H1 (cell line): ENCODE results near the gene APOA1. TPM values are rescaled to one million over a fixed set of nuclear protein-coding genes. Genes with fewer than 3 reads are reported as not detected.

Experiments used
- CTCF ChIA-PET: fragments of 300-600 bp; sonication (Branson Sonifier 250); formaldehyde crosslinking; loops from one replicate; lab custom pipeline; 2021; ENCODE audit not compliant: partially characterized antibody; lab: Charles Lee
- POLR2A ChIA-PET: fragments of 300-600 bp; sonication (Branson Sonifier 250); formaldehyde crosslinking; loops from one replicate; lab custom pipeline; 2021; ENCODE audit warnings: inconsistent platforms; ENCODE audit not compliant: partially characterized antibody; lab: Charles Lee
- DNase-seq, 2 experiments: peaks; one replicate each; pipeline versions ENCODE4 v3.0.0 to v3.0.0-alpha.2; 2010 to 2022; ENCODE audit warnings: low spot score in 2 of 2, low read depth in 1 of 2, mixed read lengths in 1 of 2
- FAIRE-seq: peaks from 2 replicates; lab custom pipeline; 2011; peaks lifted over from hg19 to GRCh38; lab: Jason Lieb, UNC
- H2AFZ ChIP-seq: 2 replicates; pipeline ENCODE4 v1.8.1; 2012; ENCODE audit warnings: low read length, inconsistent platforms
- H2AK5ac ChIP-seq: 2 replicates; pipeline ENCODE4 v1.6.1; 2013; ENCODE audit warnings: low read depth, low read length
- H2BK120ac ChIP-seq: replicated peaks from 2 replicates; pipeline ENCODE3; 2013; ENCODE audit warnings: low read depth, low read length, inconsistent platforms
- H2BK12ac ChIP-seq: 2 replicates; pipeline ENCODE4 v1.6.1; 2013; ENCODE audit warnings: low read depth, low read length
- H2BK15ac ChIP-seq: 2 replicates; pipeline ENCODE4 v1.6.1; 2013; ENCODE audit warnings: low read length
- H2BK20ac ChIP-seq: 2 replicates; pipeline ENCODE4 v1.6.1; 2013; ENCODE audit warnings: low read length
- H2BK5ac ChIP-seq: 2 replicates; pipeline ENCODE4 v1.6.1; 2013; ENCODE audit warnings: low read depth, low read length
- H3K14ac ChIP-seq: 2 replicates; pipeline ENCODE4 v1.6.1; 2013; ENCODE audit warnings: inconsistent platforms; ENCODE audit not compliant: insufficient read length
- H3K18ac ChIP-seq: 2 replicates; pipeline ENCODE4 v1.6.1; 2013; ENCODE audit warnings: low read length; ENCODE audit errors: extremely low read depth
- H3K23ac ChIP-seq: 2 replicates; pipeline ENCODE4 v1.6.1; 2013; ENCODE audit warnings: inconsistent platforms; ENCODE audit not compliant: insufficient read length
- H3K23me2 ChIP-seq: 2 replicates; pipeline ENCODE4 v1.6.1; 2013; ENCODE audit warnings: low read depth, low read length
- H3K27ac ChIP-seq: 2 replicates; pipeline ENCODE4 v1.6.1; 2011; ENCODE audit warnings: low read depth, low read length, inconsistent platforms
- H3K27me3 ChIP-seq, 4 experiments: replicated peaks in 1 of 4; 1 replicate in 1 of 4; 2 replicates in 3 of 4; pipeline versions ENCODE4 v1.6.1 to v1.8.1; 2011 to 2013; ENCODE audit warnings: low read length in 3 of 4, mild to moderate bottlenecking in 3 of 4, inconsistent platforms in 2 of 4, mixed read lengths in 2 of 4, moderate library complexity in 1 of 4; ENCODE audit not compliant: control insufficient read depth in 3 of 4, insufficient read depth in 3 of 4; ENCODE audit errors: extremely low read depth in 1 of 4
- H3K36me3 ChIP-seq, 4 experiments: 2 replicates each; pipeline versions ENCODE4 v1.6.1 to v1.8.1; 2011 to 2013; ENCODE audit warnings: mild to moderate bottlenecking in 4 of 4, low read length in 3 of 4, moderate library complexity in 2 of 4, control low read depth in 1 of 4, inconsistent platforms in 1 of 4; ENCODE audit not compliant: insufficient read depth in 4 of 4, control insufficient read depth in 2 of 4
- H3K4ac ChIP-seq: replicated peaks from 2 replicates; pipeline ENCODE3; 2013; ENCODE audit warnings: low read length, low read depth, mixed read lengths, inconsistent platforms; ENCODE audit not compliant: insufficient read length
- H3K4me1 ChIP-seq, 4 experiments: replicated peaks in 1 of 4; 1 replicate in 1 of 4; 2 replicates in 3 of 4; pipeline versions ENCODE4 v1.6.1 to v1.8.1; 2011 to 2013; ENCODE audit warnings: low read length in 3 of 4, inconsistent platforms in 2 of 4, mixed read lengths in 1 of 4; ENCODE audit not compliant: insufficient read depth in 4 of 4, control insufficient read depth in 3 of 4
- H3K4me2 ChIP-seq, 2 experiments: 2 replicates each; pipeline versions ENCODE4 v1.6.1 to v1.8.1; 2011 to 2013; ENCODE audit warnings: low read depth in 2 of 2, low read length in 2 of 2, control low read depth in 1 of 2, inconsistent platforms in 1 of 2, mild to moderate bottlenecking in 1 of 2; ENCODE audit not compliant: insufficient read depth in 1 of 2
- H3K4me3 ChIP-seq, 4 experiments: fragments of 200-600, 300-600 bp in 1 of 4; sonication (generic), shearing (Covaris generic), sonication (Bioruptor Twin) in 1 of 4; 2 replicates each; pipeline versions ENCODE4 v1.5.1 to v1.8.1; 2011 to 2016; ENCODE audit warnings: low read length in 4 of 4, low read depth in 3 of 4, control low read depth in 2 of 4, inconsistent platforms in 2 of 4, mild to moderate bottlenecking in 2 of 4, mixed read lengths in 1 of 4, moderate library complexity in 1 of 4; ENCODE audit not compliant: insufficient read depth in 2 of 4; ENCODE audit errors: extremely low read depth in 1 of 4
- H3K56ac ChIP-seq: replicated peaks from 2 replicates; pipeline ENCODE3; 2013; ENCODE audit warnings: low read depth, mild to moderate bottlenecking, mixed read lengths, low read length, inconsistent platforms; ENCODE audit not compliant: insufficient read length
- H3K79me1 ChIP-seq: 2 replicates; pipeline ENCODE4 v1.6.1; 2013; ENCODE audit warnings: low read depth, low read length, control low read depth
- H3K79me2 ChIP-seq, 2 experiments: 2 replicates each; pipeline versions ENCODE4 v1.6.1 to v1.8.1; 2012 to 2013; ENCODE audit warnings: low read length in 2 of 2, mild to moderate bottlenecking in 2 of 2, inconsistent platforms in 1 of 2; ENCODE audit not compliant: insufficient read depth in 2 of 2, control insufficient read depth in 1 of 2
- H3K9ac ChIP-seq, 4 experiments: replicated peaks in 1 of 4; 1 replicate in 1 of 4; 2 replicates in 3 of 4; pipeline versions ENCODE4 v1.6.1 to v1.8.1; 2011 to 2013; ENCODE audit warnings: low read depth in 3 of 4, low read length in 3 of 4, control low read depth in 2 of 4, mild to moderate bottlenecking in 2 of 4, moderate library complexity in 2 of 4, inconsistent platforms in 1 of 4; ENCODE audit errors: extremely low read depth in 1 of 4
- H3K9me3 ChIP-seq, 2 experiments: 2 replicates each; pipeline versions ENCODE4 v1.6.1 to v1.8.1; 2012 to 2013; ENCODE audit warnings: mild to moderate bottlenecking in 2 of 2, moderate library complexity in 2 of 2, control low read depth in 1 of 2, inconsistent platforms in 1 of 2, low read depth in 1 of 2, low read length in 1 of 2, mixed read lengths in 1 of 2; ENCODE audit not compliant: insufficient read depth in 2 of 2
- H4K20me1 ChIP-seq, 2 experiments: replicated peaks in 1 of 2; 2 replicates each; pipeline versions ENCODE3 to v1.8.1; 2011 to 2013; ENCODE audit warnings: inconsistent platforms in 2 of 2, low read length in 2 of 2, mild to moderate bottlenecking in 1 of 2; ENCODE audit not compliant: insufficient read depth in 2 of 2, control insufficient read depth in 1 of 2
- H4K5ac ChIP-seq: 2 replicates; pipeline ENCODE4 v1.6.1; 2013; ENCODE audit warnings: low read length, low read depth, mixed read lengths, inconsistent platforms; ENCODE audit not compliant: insufficient read length
- H4K8ac ChIP-seq: 2 replicates; pipeline ENCODE4 v1.8.0; 2013; ENCODE audit warnings: mild to moderate bottlenecking, moderate library complexity, low read length, inconsistent platforms; ENCODE audit not compliant: insufficient read depth; ENCODE audit errors: extremely low read depth
- H4K91ac ChIP-seq: replicated peaks from 2 replicates; pipeline ENCODE3; 2013; ENCODE audit warnings: low read length, mixed read lengths, inconsistent platforms; ENCODE audit not compliant: insufficient read length
- BACH1 ChIP-seq: IDR thresholded peaks from 2 replicates; pipeline ENCODE4 v1.6.1; 2012; ENCODE audit warnings: low read length, improper control_type of control experiment
- CBX8 ChIP-seq: fragments of 300-800, 300-1000 bp; sonication (generic); IDR thresholded peaks from 2 replicates; pipeline ENCODE4 v1.7.1; 2016; ENCODE audit warnings: low read depth, low read length, borderline replicate concordance
- CTBP2 ChIP-seq: IDR thresholded peaks from 2 replicates; pipeline ENCODE4 v1.7.0; 2011; ENCODE audit warnings: borderline replicate concordance, mild to moderate bottlenecking, moderate library complexity, mixed read lengths, low read length; ENCODE audit not compliant: insufficient read depth, insufficient read length
- CTCF ChIP-seq, 3 experiments: IDR thresholded peaks; 1 replicate in 2 of 3; 2 replicates in 1 of 3; pipeline versions ENCODE4 v1.5.1 to v1.6.1; 2011; ENCODE audit warnings: low read length in 3 of 3, mild to moderate bottlenecking in 3 of 3, inconsistent platforms in 2 of 3, low read depth in 1 of 3, moderate library complexity in 1 of 3; ENCODE audit not compliant: insufficient read depth in 1 of 3; ENCODE audit errors: control extremely low read depth in 1 of 3
- E2F6 ChIP-seq: IDR thresholded peaks from 2 replicates; pipeline ENCODE4 v1.6.1; 2012; ENCODE audit warnings: inconsistent platforms
- EGR1 ChIP-seq: IDR thresholded peaks from 2 replicates; pipeline ENCODE4 v1.6.1; 2011; ENCODE audit warnings: low read depth, low read length, borderline replicate concordance
- EZH2 ChIP-seq: fragments of 200-600 bp; sonication (generic); IDR thresholded peaks from 2 replicates; pipeline ENCODE4 v1.7.1; 2012; ENCODE audit warnings: low read depth, mild to moderate bottlenecking, moderate library complexity, low read length, inconsistent platforms; ENCODE audit not compliant: severe bottlenecking
- MAFK ChIP-seq: IDR thresholded peaks from 2 replicates; pipeline ENCODE4 v1.6.1; 2012; ENCODE audit warnings: low read depth, mild to moderate bottlenecking, improper control_type of control experiment, low read length
- POLR2AphosphoS5 ChIP-seq: IDR thresholded peaks from 2 replicates; pipeline ENCODE4 v1.6.1; 2011; ENCODE audit warnings: low read depth, low read length
- SIX5 ChIP-seq: IDR thresholded peaks from 2 replicates; pipeline ENCODE4 v1.6.1; 2011; ENCODE audit warnings: mild to moderate bottlenecking, low read depth, low read length
- ZNF274 ChIP-seq: IDR thresholded peaks from 2 replicates; pipeline ENCODE4 v1.7.0; 2012; ENCODE audit warnings: low read length, borderline replicate concordance; ENCODE audit errors: extremely low read depth
- WGBS, 2 experiments: shearing (Covaris generic) in 1 of 2; methylation state at CpG; one replicate each; pipeline versions ENCODE4 v1.1.6 to v1.1.7; 2013 to 2015; ENCODE audit warnings: low lambda C conversion rate in 2 of 2, mixed read lengths in 2 of 2, inconsistent platforms in 1 of 2, low coverage in 1 of 2, missing lambda C conversion rate in 1 of 2; ENCODE audit not compliant: insufficient replicate concordance in 2 of 2, insufficient coverage in 1 of 2, insufficient read length in 1 of 2; ENCODE audit errors: extremely low coverage in 1 of 2, missing lambda C conversion rate in 1 of 2; 5-methylcytosine and 5-hydroxymethylcytosine counted together
- polyA plus RNA-seq, 7 experiments: library from polyadenylated mRNA; depleted of rRNA in 3 of 7; stranded (reverse) in 5 of 7; unstranded in 2 of 7; fragments of >200 nt in 5 of 7; fragments of 200-250 nt in 2 of 7; gene quantifications; 1 replicate in 5 of 7; 2 replicates in 1 of 7; 4 replicates in 1 of 7; pipeline versions ENCODE4 v1.2.1 to v1.2.3, GENCODE V29; 2011 to 2013; ENCODE audit warnings: missing spikeins in 2 of 7, mixed read lengths in 2 of 7
- total RNA-seq: library from RNA; stranded (reverse); fragmentation: NEBNext Ultra II Directional; extraction: Animal tissue kit (Norgen Biotek cat#: 25700); gene quantifications from 2 replicates; pipeline ENCODE4 v1.2.1, GENCODE V29; 2021

The APOA1 gene
- total and polyA plus RNA-seq, 2 of the 8 experiments (the other 6 are each of a cell fraction or from before 2014, with no cell fraction given), result 0.80 TPM; not detected in 1

- FAIRE-seq (no peak), DNase-seq (no peak)
- no peak overlapping the region for H2BK20ac ChIP-seq
- no peak overlapping the region for H2BK15ac ChIP-seq
- no peak overlapping the region for H3K14ac ChIP-seq
- H3K4me3 ChIP-seq, result no peak overlapping the region
- H3K79me2 ChIP-seq, result no peaks in the 10 kb centered on the region
- no peak overlapping the region for H3K4ac ChIP-seq
- no peak overlapping the region for H4K91ac ChIP-seq
- POLR2A ChIA-PET, result no interaction called here
- no peak overlapping the region for H3K9ac ChIP-seq
- no peak overlapping the region for H2BK5ac ChIP-seq
- no peaks in the 10 kb centered on the region for H4K20me1 ChIP-seq
- H2BK120ac ChIP-seq, result no peak overlapping the region
- no peak overlapping the region for H2AFZ ChIP-seq
- H3K4me1 ChIP-seq, result peaks cover 0 to 7% (median 0%) of the 10 kb centered on the region in 4 experiments; a peak in 2 of 7 replicates
- H3K9me3 ChIP-seq, result no peaks in the 10 kb centered on the region
- H3K18ac ChIP-seq, result no peak overlapping the region
- 92% methylated on average over 4 of the region's 4 CpGs; no CpG with 5 or more reads in 1 of the 2 experiments for WGBS, 2 experiments
- peaks cover 4 to 30% (median 21%) of the 10 kb centered on the region in 4 experiments; a peak in 7 of 8 replicates for H3K36me3 ChIP-seq
- no peak overlapping the region for H3K4me2 ChIP-seq
- H2AK5ac ChIP-seq, result no peak overlapping the region
- H3K56ac ChIP-seq, result no peak overlapping the region
- no peaks in the 10 kb centered on the region for H3K79me1 ChIP-seq
- H4K8ac ChIP-seq, result no peak overlapping the region
- no peak overlapping the region for H3K27ac ChIP-seq
- H2BK12ac ChIP-seq, result no peak overlapping the region
- H3K23me2 ChIP-seq, result no peaks in the 10 kb centered on the region
- CTCF ChIA-PET, result interaction anchor here (1.0 to 1.7 kb wide), 7 partner anchors 9 to 264 kb away, joined by 3 to 6 read pairs (median 4); partner anchors contain the start of genes APOA4, APOA5 and ZPR1
- H4K5ac ChIP-seq, result no peak overlapping the region
- H3K27me3 ChIP-seq, result no peaks in the 10 kb centered on the region
- H3K23ac ChIP-seq, result no peak overlapping the region
- TF ChIP-seq CTBP2, result no peak
- TF ChIP-seq EZH2, result no peak
- TF ChIP-seq E2F6, result no peak
- no peak for TF ChIP-seq CBX8
- TF ChIP-seq CTCF (IDR thresholded peaks at IDR 0.05; ENCODE audit: control extremely low read depth in 1 of 3, insufficient read depth in 1 of 3, low read depth in 1 of 3, low read length in 3 of 3), result no peak
- TF ChIP-seq BACH1, result no peak
- no peak for TF ChIP-seq MAFK
- TF ChIP-seq ZNF274, result no peak
- no peak for TF ChIP-seq EGR1
- no peak for TF ChIP-seq SIX5
- TF ChIP-seq POLR2AphosphoS5, result no peak
Observed at GRCh38 chr11:116842117-116842516, 4.7 kb upstream of the APOA1 start.
